ENCODE data around the gene CAPS. TPM values are rescaled to one million over a fixed set of nuclear protein-coding genes. Genes with fewer than 3 reads are reported as not detected.
A peak's percentile ranks its signal among the peaks of the same experiment; 100 is the strongest.

CAPS gene
- polyA plus RNA-seq, 4 donors = 7.2 to 53.8 (median 23.4) TPM

DNA sequence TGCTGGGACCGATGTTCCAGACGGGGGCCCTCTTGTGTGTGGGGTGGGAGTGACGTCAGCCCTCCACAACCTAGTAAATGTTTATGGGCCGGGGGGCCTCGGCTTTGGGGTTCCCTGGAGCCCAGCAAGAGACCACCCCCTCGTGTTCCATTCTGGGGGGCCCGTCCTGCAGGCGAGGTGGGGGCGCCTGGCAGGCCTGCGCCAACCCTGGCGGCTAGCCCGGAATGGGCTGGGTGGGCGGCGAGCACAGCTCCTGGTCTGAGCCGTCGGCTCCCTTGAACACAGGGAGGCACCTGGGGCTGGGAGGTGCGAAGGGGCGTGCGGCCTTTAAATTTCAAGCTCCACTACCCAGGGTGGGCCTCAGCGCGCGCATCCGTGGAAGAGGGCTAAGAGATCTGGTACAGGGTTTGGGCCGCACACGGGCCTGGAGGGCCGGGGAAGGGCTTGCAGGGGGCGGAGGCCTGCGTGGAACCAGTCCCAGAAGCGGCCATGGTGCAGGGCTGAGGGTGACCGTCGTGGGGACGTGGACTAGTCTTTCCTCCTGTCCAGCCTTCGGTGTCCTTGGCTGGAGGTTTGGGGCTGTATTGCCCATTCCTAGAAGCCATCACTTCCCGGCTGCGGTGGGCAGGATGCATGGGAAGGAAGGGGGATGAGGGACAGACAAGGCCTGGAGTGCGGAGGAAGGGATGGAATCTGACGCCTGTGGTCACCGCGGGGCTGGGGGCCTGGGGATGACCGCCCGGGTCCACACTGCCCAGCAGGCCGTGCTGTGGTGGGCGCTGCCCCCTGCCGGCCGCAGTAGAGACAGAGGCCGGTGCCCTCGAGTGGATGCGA lies 21.9 kb upstream of the CAPS start:
- DNase-seq (ENCODE audit: low read depth in 4 of 4, low spot score in 3 of 4) = no peak

DNA sequence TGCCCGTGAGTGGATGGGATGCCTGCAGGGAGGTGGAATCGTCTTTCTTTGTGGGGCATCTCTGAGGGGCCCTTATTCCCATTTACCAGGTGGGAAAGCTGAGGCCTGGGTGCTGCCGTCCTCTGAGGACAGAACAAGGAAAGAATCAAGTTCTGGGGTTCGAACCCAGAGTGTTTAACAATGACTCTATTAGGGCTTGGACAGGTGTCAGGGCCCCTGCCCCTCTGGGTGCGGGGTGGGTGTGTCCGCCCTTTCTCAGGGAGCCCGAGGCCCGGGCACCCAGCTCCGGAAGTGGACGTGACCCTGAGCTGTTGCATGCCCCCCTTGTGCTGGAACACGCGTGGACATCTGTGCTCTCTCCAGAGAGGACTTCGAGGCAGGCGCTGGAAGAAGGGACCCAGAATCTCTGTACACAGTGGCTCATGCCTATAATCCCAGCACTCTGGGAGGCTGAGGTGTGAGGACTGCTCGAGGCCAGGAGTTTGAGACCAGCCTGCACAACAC lies 21.2 kb upstream of the CAPS start:
- no peak for DNase-seq (ENCODE audit: low read depth in 4 of 4, low spot score in 3 of 4)

DNA sequence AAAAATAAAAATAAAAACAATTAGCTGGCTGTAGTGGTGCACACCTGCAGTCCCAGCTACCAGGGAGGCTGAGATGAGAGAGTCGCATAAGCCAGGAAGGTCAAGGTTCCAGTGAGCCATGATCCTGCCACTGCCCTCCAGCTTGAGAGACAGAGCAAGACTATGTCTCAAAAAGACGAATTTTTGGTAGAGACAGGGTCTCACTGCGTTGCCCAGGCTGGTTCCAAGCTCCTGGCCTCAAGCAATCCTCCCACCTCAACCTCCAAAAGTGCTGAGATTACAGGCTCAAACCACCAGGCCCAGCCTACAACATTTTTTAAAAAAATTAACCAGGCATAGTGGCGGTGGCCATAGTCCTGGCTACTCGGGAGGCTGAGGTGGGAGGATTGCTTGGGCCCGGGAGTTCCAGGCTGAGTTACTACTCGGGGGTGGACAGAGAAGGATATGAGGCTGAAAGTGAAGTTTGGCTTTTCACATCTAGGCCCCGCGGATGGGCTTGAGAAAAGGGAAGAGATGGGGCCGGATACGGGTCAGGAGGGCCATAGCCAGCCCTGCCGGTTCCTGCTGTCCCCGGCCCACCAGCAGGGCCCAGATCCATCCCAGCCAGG lies 20.7 kb upstream of the CAPS start:
- no peak for DNase-seq (ENCODE audit: low read depth in 4 of 4, low spot score in 3 of 4)

DNA sequence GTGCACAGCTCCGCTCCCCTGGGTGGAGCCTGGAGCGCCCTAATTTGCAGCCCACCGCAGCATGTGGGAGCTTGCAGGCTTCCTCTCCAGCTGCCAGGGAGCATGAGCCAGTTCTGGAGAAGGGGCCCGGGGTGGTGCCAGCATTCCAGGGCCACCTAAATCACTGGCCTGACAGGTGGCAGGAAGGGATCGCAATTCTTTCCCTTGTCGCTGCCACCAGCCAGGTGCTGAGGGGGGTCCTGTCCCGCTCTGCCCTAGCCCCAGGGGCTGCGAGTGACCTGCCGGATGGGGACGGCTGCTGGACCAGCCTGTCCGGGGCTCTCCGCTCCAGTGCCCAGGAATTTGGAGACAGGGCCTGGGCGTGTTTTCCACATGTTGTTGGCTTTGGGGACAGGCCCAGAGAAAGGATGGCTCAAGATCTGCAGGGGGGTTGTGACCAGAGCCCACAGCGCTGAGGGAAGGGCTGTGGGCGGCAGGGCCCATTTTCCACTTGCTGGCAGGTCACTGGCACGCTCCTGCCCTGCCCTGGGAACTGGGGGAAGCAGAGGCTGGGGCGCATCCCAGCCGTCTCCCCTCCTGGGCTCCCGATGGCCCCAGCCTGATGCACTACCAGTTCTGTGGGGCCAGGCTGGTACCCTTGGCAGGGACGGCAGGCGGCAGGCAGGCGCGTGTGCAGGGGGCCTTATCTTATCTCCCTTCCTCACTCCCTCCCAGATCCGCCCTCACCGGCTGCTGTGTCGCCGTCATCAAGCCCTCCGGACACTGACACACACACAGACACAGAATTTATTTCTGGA lies 19.9 kb upstream of the CAPS start:
- no peak for DNase-seq (ENCODE audit: low read depth in 4 of 4, low spot score in 3 of 4)

DNA sequence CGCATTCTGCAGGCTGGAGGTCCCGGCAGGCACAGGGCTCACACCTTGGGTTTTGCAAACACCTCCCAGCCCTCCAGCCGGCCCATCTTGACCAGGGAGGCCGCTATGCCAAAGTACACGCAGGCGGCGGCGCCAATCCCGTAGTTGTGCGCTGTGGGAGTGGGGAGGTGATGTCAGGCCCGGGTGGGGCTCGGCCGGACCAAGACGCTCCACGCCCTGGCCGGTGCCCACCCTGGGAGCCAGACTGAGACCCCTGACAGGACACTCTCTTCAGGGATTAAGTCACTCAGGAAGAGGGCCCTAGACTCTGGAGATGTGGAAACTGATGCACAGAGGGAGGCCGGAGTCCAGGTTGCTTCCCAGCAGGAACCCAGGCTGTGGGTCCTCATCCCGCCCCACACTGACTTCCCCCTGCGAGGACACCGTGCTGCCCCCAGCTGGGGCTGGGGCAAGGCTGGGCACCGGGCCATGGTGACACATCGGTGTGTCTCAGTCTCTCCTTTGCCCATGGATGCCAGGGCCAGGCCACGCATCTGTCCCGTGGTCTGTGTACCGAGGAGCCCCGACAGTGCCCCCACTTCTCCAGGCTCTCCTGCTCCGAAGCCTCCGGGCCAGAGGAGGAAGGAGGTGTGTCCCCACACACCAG lies 19.2 kb upstream of the CAPS start:
- DNase-seq (ENCODE audit: low read depth in 4 of 4, low spot score in 3 of 4) = no peak

DNA sequence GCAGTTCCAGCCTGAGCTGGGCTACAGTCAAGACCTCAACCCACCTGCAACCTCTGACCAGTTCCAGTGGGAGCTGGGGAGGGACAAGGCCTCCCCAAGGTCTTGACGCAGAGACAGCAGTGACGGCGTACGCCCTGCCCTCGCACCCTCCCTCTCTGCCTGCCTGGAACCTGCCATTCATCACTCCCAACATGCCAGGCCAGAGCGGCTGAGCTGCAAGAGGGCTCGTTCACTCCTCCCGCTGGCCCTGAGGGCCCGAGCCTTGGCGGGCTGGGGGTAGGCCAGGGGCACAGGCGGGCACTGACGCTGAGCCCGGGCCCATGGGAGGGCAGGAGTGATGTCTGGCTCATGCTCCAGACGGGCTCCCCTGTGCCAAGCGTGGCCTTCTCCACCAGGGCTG lies 18.6 kb upstream of the CAPS start:
- no peak for DNase-seq (ENCODE audit: low read depth in 4 of 4, low spot score in 3 of 4)

DNA sequence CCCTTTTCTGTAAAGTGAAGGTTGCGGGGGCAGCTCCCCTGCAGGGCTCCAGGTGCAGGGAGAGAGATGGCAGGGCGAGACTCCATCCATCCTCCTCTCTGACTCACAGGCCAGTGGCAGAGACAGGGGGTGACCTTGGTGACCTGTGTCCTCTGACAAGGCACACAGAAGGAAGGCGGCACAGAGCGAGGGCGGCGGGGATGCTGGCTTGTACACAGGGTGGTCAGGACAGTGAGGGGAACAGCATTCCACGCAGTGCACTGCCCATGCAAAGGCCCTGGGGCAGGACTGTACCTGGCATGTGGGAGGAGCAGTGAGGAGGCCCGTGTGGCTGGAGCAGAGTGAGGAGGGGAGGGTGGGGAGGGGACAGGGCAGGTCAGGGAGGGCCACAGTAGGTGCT lies 18.2 kb upstream of the CAPS start:
- DNase-seq (ENCODE audit: low read depth in 4 of 4, low spot score in 3 of 4) = no peak

DNA sequence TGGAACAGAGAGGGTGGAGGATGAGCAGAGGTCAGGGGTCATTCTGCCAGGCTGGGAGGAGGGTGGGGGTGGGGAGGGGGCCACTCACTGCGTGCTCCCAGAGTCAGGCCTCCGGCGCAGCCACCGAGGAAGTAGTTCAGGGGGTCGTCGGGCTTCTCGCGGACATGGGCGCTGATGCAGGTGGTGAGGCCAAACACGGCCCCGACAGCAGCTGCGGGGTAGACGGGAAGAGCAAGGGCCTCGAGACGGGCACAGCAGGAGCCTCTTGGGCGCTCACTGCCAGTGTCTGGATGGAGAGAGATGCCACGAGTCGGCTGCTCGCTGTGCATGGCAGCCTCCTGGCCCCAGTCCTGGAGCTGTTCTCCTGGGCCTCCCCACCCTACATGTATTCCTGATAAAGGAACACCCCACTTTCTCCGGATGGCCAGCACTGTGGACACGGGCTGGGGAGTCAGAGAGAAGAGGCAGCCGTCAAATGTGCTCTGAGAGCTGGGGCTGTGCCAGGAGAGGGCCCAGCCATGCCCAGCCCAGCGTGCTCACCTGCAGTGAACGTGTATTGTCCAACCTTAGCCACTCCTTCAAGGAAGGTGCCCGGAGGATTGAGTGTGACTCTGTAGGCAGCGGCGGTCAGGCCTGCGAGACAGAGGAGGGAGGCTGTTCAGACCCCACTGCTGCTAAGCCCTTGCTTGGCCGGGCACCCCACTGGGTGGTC lies 17.5 kb upstream of the CAPS start:
- no peak for DNase-seq (ENCODE audit: low read depth in 4 of 4, low spot score in 3 of 4)

DNA sequence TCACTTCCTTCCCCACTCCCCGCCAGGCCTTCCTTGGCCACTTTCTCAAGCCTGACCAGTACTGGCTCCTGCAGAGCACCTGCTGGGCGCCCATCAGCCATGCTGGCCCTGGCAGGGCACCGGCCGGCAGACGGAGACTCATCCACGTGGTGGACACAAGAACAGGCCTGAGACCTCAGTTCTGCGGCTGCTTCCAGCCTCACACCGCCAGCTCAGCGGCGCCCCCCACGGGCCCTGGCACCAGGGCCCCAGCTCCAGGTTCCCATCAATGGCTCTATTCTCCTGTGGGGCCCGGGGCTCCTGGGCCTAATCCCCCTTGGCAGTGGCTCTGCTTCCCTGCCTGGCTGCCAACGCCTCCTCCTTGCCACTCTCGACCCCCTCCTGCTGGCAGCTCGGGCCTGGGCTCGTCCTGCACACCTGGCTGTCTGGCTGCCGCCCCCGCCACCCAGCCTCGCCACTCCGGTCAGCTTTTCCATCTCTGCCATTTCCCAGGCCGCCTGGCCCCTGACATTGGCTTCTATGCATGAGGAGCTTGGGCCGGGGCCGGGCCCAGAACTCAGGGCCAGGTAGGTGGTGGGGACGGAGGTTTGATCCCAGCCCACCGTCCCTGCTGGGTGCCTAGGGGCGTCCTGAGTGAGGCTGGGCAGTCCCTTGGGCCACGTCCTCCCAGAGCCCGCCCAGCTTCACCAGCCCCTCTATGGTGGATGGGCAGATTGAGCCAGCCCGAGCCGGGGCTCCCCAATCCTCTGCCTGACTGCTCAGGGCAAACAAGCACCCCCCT lies 16.7 kb upstream of the CAPS start:
- DNase-seq (ENCODE audit: low read depth in 4 of 4, low spot score in 3 of 4) = no peak

DNA sequence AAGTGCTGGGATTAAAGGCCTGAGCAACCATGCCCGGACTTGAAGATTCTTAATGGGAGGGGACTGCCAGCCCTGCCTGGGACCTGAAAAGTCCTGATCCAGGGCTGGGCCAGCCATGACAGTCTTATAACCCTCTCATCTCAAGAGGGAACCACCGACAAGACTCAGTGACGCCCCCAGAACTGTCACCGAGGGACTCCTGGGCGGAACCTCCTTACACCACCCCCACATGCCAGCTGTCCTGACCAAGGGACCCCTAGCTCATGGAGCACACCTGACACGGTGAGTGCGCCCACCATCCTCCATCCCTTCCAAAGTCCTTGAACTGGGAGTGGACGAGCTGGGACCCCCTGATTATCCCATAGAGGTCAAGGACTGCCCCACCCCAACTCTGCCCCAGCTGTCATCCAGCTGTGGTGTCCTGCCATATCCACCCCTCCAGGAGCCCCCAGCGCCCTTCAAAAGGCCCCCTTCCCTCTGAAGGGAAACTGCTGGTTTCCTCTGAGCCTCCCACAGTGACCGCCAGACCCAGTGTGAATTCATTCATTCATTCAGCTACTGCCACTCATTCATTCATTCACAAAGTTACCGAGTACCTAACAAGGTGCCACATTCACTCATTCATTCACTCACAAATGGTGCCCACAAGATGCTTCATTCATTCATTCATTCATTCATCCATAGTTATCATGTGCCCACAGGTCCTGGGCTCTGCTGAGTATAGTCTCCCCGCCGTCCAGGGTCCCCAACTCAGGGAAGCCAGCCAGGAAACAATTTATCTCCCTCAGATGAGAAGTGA lies 14.1 kb upstream of the CAPS start:
- no peak for DNase-seq (ENCODE audit: low read depth in 4 of 4, low spot score in 3 of 4)

DNA sequence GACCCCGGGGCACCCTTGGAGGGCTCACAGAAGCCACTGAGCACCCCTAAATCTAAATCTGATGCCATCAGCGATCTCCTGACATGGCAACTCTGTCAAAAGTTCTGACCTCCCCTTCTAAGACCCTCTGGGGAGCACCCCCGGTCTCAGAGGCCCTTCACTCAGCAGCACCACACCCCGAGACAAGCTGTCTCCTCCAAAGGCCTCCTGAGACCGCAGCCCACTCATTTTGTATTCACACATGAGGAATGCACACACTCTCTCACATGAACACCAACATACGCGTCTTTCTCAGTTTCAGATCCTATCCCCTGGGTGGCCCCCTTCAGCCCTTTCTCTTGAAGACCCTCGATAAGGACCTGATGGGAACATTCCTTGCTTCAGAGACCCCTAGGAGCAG lies 13.1 kb upstream of the CAPS start:
- DNase-seq (ENCODE audit: low read depth in 4 of 4, low spot score in 3 of 4) = no peak

DNA sequence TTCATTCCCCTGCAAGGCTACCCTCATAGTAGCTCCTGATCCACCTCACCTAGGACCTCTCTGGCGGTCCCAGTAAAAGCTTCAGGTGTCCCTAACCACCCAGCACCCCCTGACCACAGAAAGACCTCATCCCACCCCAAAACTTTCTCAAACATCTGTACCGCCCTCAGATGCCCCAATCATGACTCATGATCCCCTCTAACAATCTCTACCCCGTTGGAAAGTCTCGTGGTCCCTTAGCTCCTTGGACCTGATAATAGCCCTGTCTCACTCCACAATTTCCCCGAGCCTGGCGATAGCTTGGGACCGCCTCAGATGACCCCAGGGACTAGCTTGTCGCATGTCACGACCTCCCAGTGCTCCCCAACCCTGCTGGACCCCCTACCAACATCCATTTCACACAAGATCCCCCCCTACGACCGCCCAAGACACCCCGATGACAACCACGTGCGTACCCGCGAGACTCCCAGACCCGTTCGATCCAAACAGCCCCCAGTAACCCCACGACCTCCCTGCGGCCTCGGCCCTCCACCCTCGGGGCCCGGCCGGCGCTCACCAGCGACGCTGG lies 10.9 kb upstream of the CAPS start:
- DNase-seq (ENCODE audit: low read depth in 4 of 4, low spot score in 3 of 4) = no peak

DNA sequence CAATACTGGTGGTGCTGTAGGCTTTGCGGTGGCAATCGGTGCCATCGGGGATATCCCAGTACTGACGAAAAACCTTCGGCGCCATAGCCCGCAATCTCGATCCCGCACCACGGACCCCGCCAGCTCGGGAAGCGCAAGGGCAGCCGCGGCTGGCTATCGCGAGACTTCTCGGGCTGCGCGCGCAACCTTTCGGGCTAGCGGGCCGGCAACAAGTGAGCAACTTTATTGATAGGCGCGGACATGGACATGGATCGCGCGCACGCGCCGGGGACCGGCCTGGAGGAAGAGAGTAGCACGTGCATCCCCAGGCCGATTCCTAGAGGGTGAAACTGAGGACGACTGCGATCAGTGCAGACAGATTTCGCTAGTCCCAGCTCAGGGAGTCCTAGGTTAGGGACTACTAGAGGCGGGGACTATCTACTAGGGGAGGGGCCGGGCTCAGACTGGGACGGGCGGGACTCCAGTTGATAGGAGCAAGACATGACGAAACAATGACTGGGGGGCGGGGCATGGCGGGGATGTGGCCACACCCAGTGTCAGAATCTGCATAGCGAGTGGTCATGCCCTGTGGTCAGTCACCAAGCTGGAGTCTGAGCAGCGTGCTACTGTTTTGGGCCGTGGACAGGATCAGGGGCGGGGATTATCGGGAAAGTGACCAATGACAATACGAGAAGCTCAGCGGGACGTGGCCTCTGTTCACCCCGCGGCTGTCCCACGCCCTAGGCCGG lies 10.3 kb upstream of the CAPS start, which contains the start of gene NDUFA11:
TSS of gene NDUFA11 (minus strand) at position 167 of the 728 bp plus-strand sequence. CDS start at position 85, 82 bp downstream.
- peak; percentile 91 to 94 (median 94) for DNase-seq (ENCODE audit: low read depth in 4 of 4, low spot score in 3 of 4)

DNA sequence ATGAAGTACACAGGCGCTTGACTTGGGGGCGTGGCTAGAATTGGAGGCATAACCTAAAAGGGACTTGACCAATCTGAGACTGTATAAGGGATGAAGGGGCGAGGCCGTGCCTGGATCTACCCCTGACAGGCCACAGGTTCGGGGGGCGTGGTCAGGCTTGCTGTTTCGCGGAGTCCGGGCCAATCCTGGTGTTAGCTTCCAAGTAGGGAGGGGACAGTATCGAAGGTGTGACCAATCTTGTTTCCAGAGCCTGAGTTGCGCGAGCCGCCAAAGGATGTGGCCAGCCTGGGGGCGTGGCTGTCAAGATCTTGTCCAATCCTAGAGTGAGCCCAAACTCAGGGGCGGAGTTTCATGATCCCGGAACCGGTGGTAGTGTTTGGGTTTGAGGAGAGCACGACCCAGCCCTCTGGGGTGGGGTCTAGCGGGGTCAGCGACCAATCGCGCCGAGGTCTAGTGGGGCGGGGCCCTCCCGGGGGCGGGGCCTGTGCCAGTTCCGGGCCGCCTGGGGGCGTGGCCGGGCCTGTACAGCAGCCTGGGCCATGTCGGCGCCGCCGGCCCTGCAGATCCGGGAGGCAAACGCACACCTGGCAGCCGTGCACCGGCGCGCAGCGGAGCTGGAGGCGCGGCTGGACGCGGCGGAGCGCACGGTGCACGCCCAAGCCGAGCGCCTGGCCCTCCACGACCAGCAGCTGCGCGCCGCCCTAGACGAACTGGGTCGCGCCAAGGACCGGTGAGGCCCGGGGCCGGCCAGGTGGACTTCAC lies 9.5 kb upstream of the CAPS start, which contains the start of gene VMAC:
TSS of gene VMAC (plus strand) at position 521 of the 762 bp plus-strand sequence. CDS start at position 540, 19 bp downstream.
- peak; percentile 99 to 100 (median 99) for DNase-seq (ENCODE audit: low read depth in 4 of 4, low spot score in 3 of 4)

DNA sequence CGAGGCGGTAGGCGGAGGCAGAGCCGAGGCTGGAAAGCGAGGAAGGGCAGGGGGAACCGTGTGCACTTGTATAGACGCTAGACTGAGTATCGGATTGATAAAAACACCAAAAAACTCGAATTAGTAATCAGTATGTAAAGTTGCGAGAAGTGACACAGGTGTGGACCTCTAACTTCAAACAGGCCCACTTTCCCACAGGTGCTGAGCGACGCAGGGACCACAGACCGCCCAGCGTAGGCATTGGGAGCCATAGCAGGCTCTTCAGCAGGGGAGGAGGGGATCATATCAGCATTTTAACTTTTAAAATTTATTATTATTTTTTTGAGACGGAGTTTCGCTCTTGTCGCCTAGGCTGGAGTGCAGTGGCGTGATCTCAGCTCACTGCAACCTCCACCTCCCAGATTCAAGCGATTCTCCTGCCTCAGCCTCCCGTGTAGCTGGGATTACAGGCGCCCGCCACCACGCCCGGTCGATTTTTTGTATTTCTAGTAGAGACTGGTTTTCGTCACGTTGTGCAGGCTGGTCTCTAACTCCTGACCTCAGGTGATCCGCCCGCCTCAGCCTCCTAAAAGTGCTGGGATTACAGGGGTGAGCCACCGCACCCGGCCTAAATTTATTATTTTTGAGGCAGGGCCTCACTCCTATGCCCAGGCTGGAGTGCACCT lies 8.8 kb upstream of the CAPS start:
- no peak for DNase-seq (ENCODE audit: low read depth in 4 of 4, low spot score in 3 of 4)

DNA sequence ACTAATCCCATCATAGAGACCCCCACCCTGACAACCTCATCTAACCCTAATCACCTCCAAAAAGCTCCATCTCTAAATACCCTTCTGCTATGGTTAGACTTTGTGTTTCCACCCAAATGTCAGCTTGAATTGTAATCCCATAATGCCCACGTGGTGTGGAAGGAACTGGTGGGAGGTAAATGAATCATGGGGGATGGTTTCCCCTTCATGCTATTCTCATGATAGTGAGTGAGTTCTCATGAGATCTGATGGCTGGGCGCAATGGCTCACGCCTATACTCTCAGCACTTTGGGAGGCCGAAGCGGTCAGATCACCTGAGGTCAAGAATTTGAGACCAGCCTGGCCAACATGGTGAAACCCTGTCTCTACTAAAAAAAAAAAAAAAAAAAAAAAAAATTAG lies 6.8 kb upstream of the CAPS start:
- DNase-seq (ENCODE audit: low read depth in 4 of 4, low spot score in 3 of 4) = no peak

Data from left renal pelvis (tissue), 4 donors.